AML-193 (cell line): ENCODE measurements around the gene ENG.
"Not testable (repeated sequence)": the region's sequence is repeated elsewhere in the genome, so short reads cannot be mapped to it uniquely, and the experiment has no call there.

ENCODE experiments used
- DNase-seq, 2 experiments: peaks; one replicate each; lab custom pipeline; 2025; lab: John Stamatoyannopoulos, UW

ENG gene

GRCh38 chr9:127841087-127841835, 13.2 kb downstream of the ENG start:
- DNase-seq, result no peak

DNA sequence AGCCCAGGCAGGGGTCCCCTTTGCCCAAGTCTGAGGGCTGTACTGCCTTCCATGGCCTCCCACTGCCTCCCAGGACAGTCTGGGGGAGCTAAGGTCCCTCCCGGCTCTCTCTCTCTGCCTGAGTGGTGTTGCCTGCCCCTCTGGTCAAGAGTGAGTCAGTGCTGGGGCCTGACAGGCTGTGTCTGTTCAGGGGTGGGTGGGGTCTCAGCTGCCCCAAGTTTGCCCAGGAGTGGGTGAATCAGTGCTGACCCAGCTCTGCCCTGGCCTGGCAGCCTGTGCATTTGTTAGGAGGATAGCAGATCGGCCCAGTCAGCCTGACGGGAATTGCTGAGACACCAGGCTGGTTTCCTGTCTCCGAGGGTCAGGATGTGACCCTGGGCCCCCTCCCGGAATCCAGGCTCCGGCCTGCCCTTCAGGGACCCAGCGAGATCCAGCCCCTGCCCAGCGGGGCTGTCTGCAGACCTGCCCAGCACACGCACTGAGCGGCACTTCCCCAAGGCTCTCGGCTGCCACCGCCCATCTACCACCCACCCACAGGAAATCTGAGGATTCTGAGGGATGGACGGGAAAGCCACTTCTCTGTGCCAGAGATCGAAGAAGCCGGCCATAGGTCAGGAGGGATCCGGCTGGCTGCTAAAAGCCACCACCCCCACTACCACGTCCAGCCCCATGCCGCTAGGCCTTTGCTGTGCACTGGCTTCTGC, 15.9 kb downstream of the ENG start:
- no peak for DNase-seq

- DNase-seq, result no peak
Measured at GRCh38 chr9:127837346-127837745, 17.1 kb downstream of the ENG start.

DNA sequence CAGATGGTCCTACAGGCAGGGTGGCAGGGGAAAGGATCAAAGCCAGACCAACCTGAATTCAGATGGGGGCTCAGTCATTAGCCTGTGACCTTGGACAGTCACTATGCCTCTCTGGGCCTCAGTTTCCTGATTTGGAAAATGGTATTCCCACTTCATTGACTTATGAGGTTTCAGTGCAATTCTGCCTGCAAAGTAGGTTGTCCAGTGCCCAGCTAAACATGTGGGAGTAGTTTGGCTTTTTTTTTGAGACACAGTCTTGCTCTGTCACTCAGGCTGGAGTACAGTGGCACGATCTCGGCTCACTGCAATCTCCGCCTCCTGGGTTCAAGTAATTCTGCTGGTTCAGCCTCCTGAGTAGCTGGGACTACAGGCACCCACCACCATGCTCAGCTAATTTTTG, 17.9 kb downstream of the ENG start:
- not testable (repeated sequence) for DNase-seq

DNA sequence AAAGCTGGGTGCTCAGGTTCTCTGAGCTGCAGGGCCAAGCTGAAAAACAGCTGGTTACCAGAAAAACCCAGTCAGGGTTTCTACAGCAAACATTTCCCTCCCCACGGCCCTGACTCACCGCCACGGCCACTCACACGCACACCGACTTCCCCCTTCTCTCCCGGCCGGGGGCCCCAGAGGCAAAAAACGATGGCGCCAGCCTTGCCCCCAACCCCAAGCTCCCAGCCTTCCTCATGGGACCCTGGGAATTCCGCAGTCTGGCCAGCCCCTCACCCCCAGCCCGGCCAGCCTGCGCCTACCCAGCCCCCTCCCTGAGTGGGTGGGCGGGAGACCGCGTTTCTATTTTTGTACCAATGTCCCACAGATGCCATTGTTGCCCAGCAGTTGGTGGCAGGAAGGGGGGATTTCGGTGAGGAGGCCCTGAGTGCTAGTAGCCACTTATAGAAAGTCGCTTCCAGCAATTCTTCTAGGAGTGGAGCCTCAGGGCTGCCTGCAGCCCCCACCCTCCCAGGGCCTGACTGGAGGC, 18.4 kb downstream of the ENG start:
- DNase-seq, result peak in 1 of 2 experiments; percentile 8

DNA sequence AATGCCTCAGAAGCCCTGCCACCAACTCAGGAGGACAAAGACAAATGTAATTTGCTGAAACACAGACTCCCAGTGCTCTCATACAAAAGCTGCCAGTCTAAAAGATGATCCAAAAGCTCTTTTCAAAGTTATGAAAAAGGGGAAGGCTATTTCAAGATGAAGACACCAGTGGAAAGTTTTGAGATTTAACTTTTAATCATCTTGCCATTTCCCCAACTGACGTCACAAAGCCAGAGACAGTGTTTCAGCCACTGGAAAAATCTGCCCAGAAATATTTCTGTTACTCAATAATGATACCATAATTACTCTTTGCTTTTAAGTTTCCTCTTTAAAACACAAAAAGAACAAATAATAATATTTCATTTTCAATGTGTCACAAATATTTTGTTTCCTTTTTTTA, 20.9 kb downstream of the ENG start:
- DNase-seq, result no peak

DNA sequence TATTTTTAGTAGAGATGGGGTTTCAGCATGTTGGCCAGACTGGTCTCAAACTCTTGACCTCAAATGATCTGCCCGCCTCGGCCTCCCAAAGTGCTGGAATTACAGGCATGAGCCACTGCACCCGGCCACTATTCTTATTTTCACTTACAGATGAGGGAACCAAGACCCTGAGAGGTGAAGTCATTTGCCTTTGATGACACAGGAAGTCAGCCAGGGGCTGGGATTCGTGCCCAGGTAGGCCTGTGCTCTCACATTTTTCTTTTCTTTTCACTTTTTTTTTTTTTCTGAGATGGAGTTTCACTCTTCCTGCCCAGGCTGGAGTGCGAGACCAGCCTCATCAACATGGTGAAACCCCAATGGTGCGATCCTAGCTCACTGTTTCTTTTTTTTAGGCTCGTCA, 22.2 kb downstream of the ENG start:
- no peak for DNase-seq

GRCh38 chr9:127829205-127829906, 25.1 kb downstream of the ENG start:
- DNase-seq, result no peak

DNA sequence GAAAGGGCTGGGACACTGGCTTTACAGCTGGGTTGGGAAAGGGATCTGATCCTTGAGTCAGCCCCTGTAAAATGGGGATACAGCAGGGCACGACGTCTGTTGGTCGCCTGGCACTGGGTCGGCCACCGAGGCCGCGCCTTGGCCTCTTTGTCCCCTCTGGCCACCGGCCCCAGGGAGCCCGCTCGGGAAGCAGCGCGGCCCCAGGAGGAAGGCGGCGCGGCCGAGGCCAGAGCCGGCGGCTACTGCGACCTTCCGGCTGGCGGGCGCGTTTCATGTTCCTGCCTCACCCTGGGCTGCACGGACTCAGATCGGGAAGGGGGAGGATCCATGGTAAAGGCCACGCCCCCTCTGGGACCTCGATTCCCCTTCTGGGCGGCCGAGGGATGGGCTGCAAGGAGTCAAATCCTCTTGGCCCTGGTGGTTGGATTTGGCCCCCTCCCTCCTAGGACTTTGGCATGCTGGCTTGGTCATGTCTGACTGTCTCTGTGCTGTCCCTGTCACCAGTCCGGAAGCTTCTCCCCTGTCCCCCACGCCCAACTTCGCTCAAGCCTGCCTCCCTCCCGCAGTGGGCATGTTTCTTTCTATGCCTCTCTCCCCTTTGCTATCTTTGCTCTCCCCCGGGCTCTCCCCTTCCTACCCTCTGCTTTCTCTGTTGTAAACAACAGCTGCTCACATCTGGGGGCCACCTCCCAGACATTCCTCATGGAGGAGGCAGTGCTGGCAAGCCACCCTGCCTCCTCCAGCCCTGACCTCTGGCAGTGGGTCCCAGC, 26.0 kb downstream of the ENG start:
- no peak for DNase-seq

DNA sequence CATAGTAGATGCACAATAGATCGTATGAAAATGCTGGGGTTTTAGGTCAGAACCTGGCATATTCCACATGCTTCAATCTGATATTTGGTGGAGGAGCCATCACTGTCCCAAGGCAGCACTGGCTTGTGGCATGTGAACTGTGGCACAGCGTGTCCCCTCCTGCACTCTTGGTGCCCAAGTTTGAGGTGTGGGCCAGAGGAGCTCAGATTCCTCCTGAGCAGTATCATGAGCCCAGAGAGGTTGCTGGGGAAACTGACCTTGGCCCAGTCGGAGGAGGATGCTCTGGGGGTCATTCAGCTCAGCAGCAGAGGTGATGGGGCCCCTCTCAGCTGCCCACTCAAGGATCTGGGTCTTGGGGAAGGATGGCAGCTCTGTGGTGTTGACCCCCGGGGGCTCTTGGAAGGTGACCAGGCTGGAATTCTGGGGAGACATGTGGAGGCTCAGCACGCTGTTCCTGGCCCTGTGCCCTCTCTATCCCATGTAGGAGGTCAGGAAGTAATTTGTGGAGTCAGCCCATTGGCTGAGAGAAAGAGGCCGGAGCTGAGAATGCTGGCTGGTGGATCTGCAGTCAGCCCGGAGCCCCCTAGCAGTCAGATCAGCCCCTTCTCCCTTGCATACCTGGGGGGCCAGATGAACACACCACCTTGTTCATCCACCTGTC, 28.1 kb downstream of the ENG start:
- DNase-seq, result no peak

- no peak for DNase-seq
Measured at GRCh38 chr9:127825319-127826051, 29.0 kb downstream of the ENG start.

DNA sequence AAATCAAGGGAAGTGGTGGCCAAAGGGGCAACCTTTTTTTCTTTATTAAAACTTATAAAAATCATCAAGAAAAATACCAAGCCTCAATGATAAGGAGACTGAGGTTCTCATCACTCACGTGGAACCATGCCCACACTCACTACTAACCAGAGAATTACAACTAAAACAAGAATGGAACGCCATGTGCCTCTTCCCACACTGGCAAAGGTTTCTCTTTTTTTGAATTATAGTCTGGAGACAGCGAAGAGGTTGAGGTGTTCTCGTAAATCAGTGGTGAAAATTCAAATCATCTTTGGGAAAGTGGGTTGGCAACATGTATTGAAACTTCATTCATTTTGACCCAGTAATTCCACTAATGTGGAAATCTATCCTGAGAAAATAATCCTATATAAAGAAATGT, 32.4 kb downstream of the ENG start:
- DNase-seq, result no peak

GRCh38 chr9:127818574-127818973, 35.9 kb downstream of the ENG start:
- no peak for DNase-seq

GRCh38 chr9:127817881-127818434, 36.5 kb downstream of the ENG start:
- DNase-seq, result no peak

GRCh38 chr9:127816728-127817127, 37.7 kb downstream of the ENG start:
- DNase-seq, result no peak

DNA sequence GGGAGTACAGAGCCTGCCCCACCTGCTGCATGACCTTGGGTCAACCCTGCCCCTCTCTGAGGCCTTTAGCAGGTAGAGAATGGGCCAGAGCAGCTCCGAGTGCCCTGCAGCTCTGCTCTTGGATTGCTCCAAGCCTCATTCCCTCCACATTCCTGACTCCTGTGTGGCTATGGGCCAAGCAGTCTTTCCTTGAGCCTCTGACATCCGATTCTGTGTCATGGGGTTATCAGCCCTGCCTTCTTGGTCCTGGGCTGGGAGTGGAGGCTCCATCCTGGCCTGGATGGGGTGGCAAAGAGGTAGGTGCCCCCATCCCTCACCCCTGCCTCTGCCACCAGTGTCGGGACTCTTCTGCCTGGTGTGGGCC, 38.1 kb downstream of the ENG start:
- DNase-seq, result no peak

- DNase-seq, result no peak
Measured at GRCh38 chr9:127815512-127816361, 38.7 kb downstream of the ENG start.

DNA sequence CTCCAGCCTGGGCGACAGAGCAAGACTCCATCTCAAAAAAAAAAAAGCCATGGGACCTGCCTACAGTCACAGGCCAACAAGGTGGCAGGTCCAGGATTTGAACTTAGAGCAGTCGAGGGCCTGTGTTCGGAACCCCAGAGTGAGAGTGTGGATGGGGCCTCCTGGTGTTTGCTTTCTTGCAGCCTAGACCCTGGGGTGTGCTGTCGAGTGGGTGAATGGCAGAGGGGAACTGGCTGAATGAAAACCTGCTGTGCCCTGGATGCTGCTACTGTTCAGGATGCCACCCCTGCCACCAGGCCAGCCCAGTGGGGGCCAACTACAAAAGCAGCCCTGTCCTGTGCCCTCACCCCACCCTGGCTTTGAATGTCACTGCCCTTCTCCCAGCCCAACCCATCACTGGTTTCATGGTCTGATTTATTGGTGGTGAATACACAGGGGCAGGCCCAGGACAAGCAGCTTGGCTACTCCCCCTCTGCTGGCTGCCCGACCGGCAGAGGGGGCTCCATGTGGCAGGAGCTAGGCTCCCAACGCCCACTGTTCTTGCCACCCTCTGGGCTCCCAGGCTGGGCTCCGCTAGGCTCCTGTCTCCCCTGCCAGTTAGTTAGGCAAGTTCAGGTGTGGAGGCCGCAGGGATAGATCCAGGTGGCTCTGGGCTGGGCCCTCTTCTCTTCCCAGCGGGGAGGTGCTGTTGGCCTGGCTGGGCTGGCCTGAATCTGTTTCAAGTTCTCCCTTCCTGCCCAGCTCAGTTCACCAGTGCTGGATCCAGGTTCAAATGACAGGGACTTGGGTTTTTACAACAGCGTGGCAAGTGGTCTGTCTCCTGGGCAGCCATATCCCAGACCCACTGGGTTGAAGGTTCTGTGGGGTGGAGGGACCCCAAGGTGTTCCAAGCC, 39.6 kb downstream of the ENG start:
- no peak for DNase-seq
